Measurements from ENCODE around the gene PER1.
"Not testable (repeated sequence)": the region's sequence is repeated elsewhere in the genome, so short reads cannot be mapped to it uniquely, and the experiment has no call there.

PER1 gene

GRCh38 chr17:8175795-8176196 lies 23.6 kb upstream of the PER1 start:
- no peak for FAIRE-seq
- no peak for DNase-seq (ENCODE audit: insufficient read length, low spot score)

GRCh38 chr17:8173871-8174322 lies 21.7 kb upstream of the PER1 start:
- DNase-seq (ENCODE audit: insufficient read length, low spot score) = no peak
- no peak for FAIRE-seq
- TF ChIP-seq CTCF (IDR thresholded peaks at IDR 0.05; ENCODE audit: insufficient read depth, missing control alignments) = no peak

More at GRCh38 chr17:8175795-8176196, 23.6 kb upstream of the PER1 start:
- no peak for TF ChIP-seq CTCF (IDR thresholded peaks at IDR 0.05; ENCODE audit: insufficient read depth, missing control alignments)

- no peak for DNase-seq (ENCODE audit: insufficient read length, low spot score)
- peak; percentile 53 for FAIRE-seq
- no peak for TF ChIP-seq CTCF (IDR thresholded peaks at IDR 0.05; ENCODE audit: insufficient read depth, missing control alignments)
Measured at GRCh38 chr17:8173056-8173870, 21.1 kb upstream of the PER1 start.

- not testable (repeated sequence) for DNase-seq (ENCODE audit: insufficient read length, low spot score); FAIRE-seq
Measured at GRCh38 chr17:8170186-8170585, 18.0 kb upstream of the PER1 start.

GRCh38 chr17:8167526-8167925 lies 15.3 kb upstream of the PER1 start:
- no peak for TF ChIP-seq CTCF (IDR thresholded peaks at IDR 0.05; ENCODE audit: insufficient read depth, missing control alignments)
- FAIRE-seq (no peak), DNase-seq (ENCODE audit: insufficient read length, low spot score) (no peak)

GRCh38 chr17:8166731-8167130 lies 14.5 kb upstream of the PER1 start:
- DNase-seq (ENCODE audit: insufficient read length, low spot score) (no peak), FAIRE-seq (no peak)

GRCh38 chr17:8164815-8165131 lies 12.6 kb upstream of the PER1 start:
- DNase-seq (ENCODE audit: insufficient read length, low spot score) (no peak), FAIRE-seq (no peak)
- TF ChIP-seq CTCF (IDR thresholded peaks at IDR 0.05; ENCODE audit: insufficient read depth, missing control alignments) = no peak

More at GRCh38 chr17:8166731-8167130, 14.5 kb upstream of the PER1 start:
- TF ChIP-seq CTCF (IDR thresholded peaks at IDR 0.05; ENCODE audit: insufficient read depth, missing control alignments) = no peak
